Keratinocyte (primary cell): Measurements from ENCODE around the gene SMAD5. TPM values are rescaled to one million over a fixed set of nuclear protein-coding genes. Genes with fewer than 3 reads are reported as not detected.

Experiments used
- DNase-seq: peaks from one replicate; pipeline ENCODE4 v3.0.0-alpha.2; 2011; ENCODE audit warnings: low read depth, missing footprints, low spot score
- FAIRE-seq: peaks from 2 replicates; lab custom pipeline; 2011; peaks lifted over from hg19 to GRCh38; lab: Jason Lieb, UNC
- H2AFZ ChIP-seq: 2 replicates; pipeline ENCODE4 v1.6.0; 2012; ENCODE audit warnings: low read length, control low read depth, inconsistent platforms; ENCODE audit not compliant: control insufficient read depth
- H3K27ac ChIP-seq: 2 replicates; pipeline ENCODE4 v1.5.1; 2011; ENCODE audit warnings: low read length; ENCODE audit not compliant: control insufficient read depth, insufficient read depth
- H3K27me3 ChIP-seq: 3 replicates; pipeline ENCODE4 v1.6.0; 2011; ENCODE audit warnings: low read length; ENCODE audit not compliant: control insufficient read depth, insufficient read depth; ENCODE audit errors: extremely low read depth
- H3K36me3 ChIP-seq, 2 experiments: 2 replicates in 1 of 2; 3 replicates in 1 of 2; pipeline ENCODE4 v1.5.1; 2011; ENCODE audit warnings: low read length in 2 of 2, mild to moderate bottlenecking in 1 of 2; ENCODE audit not compliant: control insufficient read depth in 2 of 2, insufficient read depth in 2 of 2; ENCODE audit errors: extremely low read depth in 1 of 2
- H3K4me1 ChIP-seq: 3 replicates; pipeline ENCODE4 v1.5.1; 2011; ENCODE audit warnings: low read length; ENCODE audit not compliant: control insufficient read depth, insufficient read depth; ENCODE audit errors: extremely low read depth
- H3K4me2 ChIP-seq: 3 replicates; pipeline ENCODE4 v1.6.0; 2011; ENCODE audit warnings: low read depth, low read length; ENCODE audit not compliant: control insufficient read depth, insufficient read depth; ENCODE audit errors: extremely low read depth
- H3K4me3 ChIP-seq, 3 experiments: fragments of 200-600 bp in 1 of 3; sonication (generic) in 1 of 3; 2 replicates in 2 of 3; 3 replicates in 1 of 3; pipeline ENCODE4 v1.5.1; 2011 to 2016; ENCODE audit warnings: low read length in 3 of 3, mild to moderate bottlenecking in 3 of 3, control low read depth in 2 of 3, inconsistent platforms in 1 of 3, low read depth in 1 of 3, mixed read lengths in 1 of 3, mixed run types in 1 of 3, moderate library complexity in 1 of 3; ENCODE audit not compliant: control insufficient read depth in 2 of 3, insufficient read depth in 2 of 3; ENCODE audit errors: extremely low read depth in 1 of 3
- H3K79me2 ChIP-seq: 2 replicates; pipeline ENCODE4 v1.6.0; 2012; ENCODE audit warnings: low read length; ENCODE audit not compliant: control insufficient read depth, insufficient read depth
- H3K9ac ChIP-seq: 3 replicates; pipeline ENCODE4 v1.6.0; 2011; ENCODE audit warnings: low read length; ENCODE audit not compliant: control insufficient read depth, insufficient read depth; ENCODE audit errors: extremely low read depth
- H3K9me1 ChIP-seq: 3 replicates; pipeline ENCODE4 v1.6.0; 2011; ENCODE audit warnings: low read length; ENCODE audit not compliant: control insufficient read depth, insufficient read depth; ENCODE audit errors: extremely low read depth
- H3K9me3 ChIP-seq: 2 replicates; pipeline ENCODE4 v1.5.1; 2012; ENCODE audit warnings: low read depth, low read length; ENCODE audit not compliant: control insufficient read depth
- H4K20me1 ChIP-seq: 3 replicates; pipeline ENCODE4 v1.6.0; 2011; ENCODE audit warnings: low read length; ENCODE audit not compliant: control insufficient read depth, insufficient read depth; ENCODE audit errors: extremely low read depth
- CTCF ChIP-seq, 3 experiments: IDR thresholded peaks in 1 of 3; conservative IDR thresholded peaks in 1 of 3; optimal IDR thresholded peaks in 1 of 3; 2 replicates in 2 of 3; 3 replicates in 1 of 3; pipeline versions ENCODE3 to v1.5.1; 2011; ENCODE audit warnings: low read length in 3 of 3, mild to moderate bottlenecking in 3 of 3, moderate library complexity in 2 of 3, control low read depth in 1 of 3, inconsistent platforms in 1 of 3; ENCODE audit not compliant: insufficient read depth in 2 of 3; ENCODE audit errors: extremely low read depth in 1 of 3
- EZH2 ChIP-seq: IDR thresholded peaks from one replicate; pipeline ENCODE4 v1.6.1; 2012; ENCODE audit warnings: inconsistent platforms, mild to moderate bottlenecking, low read length, moderate library complexity
- dilution Hi-C: fragments of 300-500 bp; cut with MboI; formaldehyde crosslinking; loops from one replicate; pipeline ENCODE4 v1.7.0; 2020; ENCODE audit warnings: low sequenced_read_pairs; ENCODE audit not compliant: extremely low pct_ligation_motif_present
- polyA plus RNA-seq, 5 experiments: library from polyadenylated mRNA; depleted of rRNA in 3 of 5; stranded (reverse) in 3 of 5; stranded (forward) in 1 of 5; unstranded in 1 of 5; fragments of >200 nt; gene quantifications; 1 replicate in 1 of 5; 2 replicates in 3 of 5; 3 replicates in 1 of 5; pipeline versions ENCODE4 v1.2.1 to v1.2.3, GENCODE V29; 2011 to 2012; ENCODE audit warnings: missing spikeins in 2 of 5, low read depth in 1 of 5, low replicate concordance in 1 of 5

Gene SMAD5
- polyA plus RNA-seq, 1 donor (not counting 4 experiments of a cell fraction or from before 2014, with no cell fraction given): 72.1 TPM

GRCh38 chr5:136202469-136203205 is 70.0 kb downstream of the SMAD5 start:
- H4K20me1 ChIP-seq: no peaks in the 10 kb centered on the region
- H3K4me2 ChIP-seq: no peak overlapping the region
- H3K4me3 ChIP-seq: no peak overlapping the region
- DNase-seq (no peak), FAIRE-seq (no peak)
- TF ChIP-seq EZH2 (no peak), CTCF (optimal IDR thresholded peaks at IDR 0.05 in 1 of 3, IDR thresholded peaks at IDR 0.05 in 1 of 3, conservative IDR thresholded peaks at IDR 0.05 in 1 of 3; ENCODE audit: extremely low read depth in 1 of 3, insufficient read depth in 2 of 3, low read length in 3 of 3) (no peak)
- dilution Hi-C loops: no loop called here
- H3K4me1 ChIP-seq: no peaks in the 10 kb centered on the region
- no peak overlapping the region for H2AFZ ChIP-seq
- H3K9me1 ChIP-seq: no peaks in the 10 kb centered on the region
- peaks cover under 1% of the 10 kb centered on the region for H3K27me3 ChIP-seq
- H3K9me3 ChIP-seq: no peaks in the 10 kb centered on the region
- H3K27ac ChIP-seq: no peak overlapping the region
- H3K36me3 ChIP-seq: no peaks in the 10 kb centered on the region
- H3K9ac ChIP-seq: no peak overlapping the region
- H3K79me2 ChIP-seq: no peaks in the 10 kb centered on the region

- no peak overlapping the region for H3K4me2 ChIP-seq
- no peaks in the 10 kb centered on the region for H3K36me3 ChIP-seq
- H3K4me3 ChIP-seq: no peak overlapping the region
- H3K79me2 ChIP-seq: no peaks in the 10 kb centered on the region
- H3K9me1 ChIP-seq: no peaks in the 10 kb centered on the region
- H3K4me1 ChIP-seq: no peaks in the 10 kb centered on the region
- no peaks in the 10 kb centered on the region for H3K9me3 ChIP-seq
- DNase-seq (no peak), FAIRE-seq (no peak)
- TF ChIP-seq CTCF (optimal IDR thresholded peaks at IDR 0.05 in 1 of 3, IDR thresholded peaks at IDR 0.05 in 1 of 3, conservative IDR thresholded peaks at IDR 0.05 in 1 of 3; ENCODE audit: extremely low read depth in 1 of 3, insufficient read depth in 2 of 3, low read length in 3 of 3) (no peak), EZH2 (no peak)
- dilution Hi-C loops: no loop called here
- H3K9ac ChIP-seq: no peak overlapping the region
- no peak overlapping the region for H3K27ac ChIP-seq
- H3K27me3 ChIP-seq: peaks cover 2% of the 10 kb centered on the region
- no peak overlapping the region for H2AFZ ChIP-seq
- H4K20me1 ChIP-seq: no peaks in the 10 kb centered on the region
These were observed 70.8 kb downstream of the SMAD5 start for GRCh38 chr5:136203303-136203922.
